Astrocyte (in vitro differentiated cells and primary cell): ENCODE data around the gene NAALADL2.

Experiments used
- EZH2 ChIP-seq: IDR thresholded peaks from 2 replicates; pipeline ENCODE4 v1.6.1; 2012; ENCODE audit warnings: mild to moderate bottlenecking, low read length, inconsistent platforms; ENCODE audit not compliant: insufficient read depth
- TF ChIP-seq, protein P1 (sequence below): IDR thresholded peaks from 2 replicates; pipeline ENCODE4 v1.5.1; 2011; ENCODE audit warnings: low read depth, mild to moderate bottlenecking, inconsistent platforms, low read length, moderate library complexity; ENCODE audit not compliant: insufficient read depth

DNA sequence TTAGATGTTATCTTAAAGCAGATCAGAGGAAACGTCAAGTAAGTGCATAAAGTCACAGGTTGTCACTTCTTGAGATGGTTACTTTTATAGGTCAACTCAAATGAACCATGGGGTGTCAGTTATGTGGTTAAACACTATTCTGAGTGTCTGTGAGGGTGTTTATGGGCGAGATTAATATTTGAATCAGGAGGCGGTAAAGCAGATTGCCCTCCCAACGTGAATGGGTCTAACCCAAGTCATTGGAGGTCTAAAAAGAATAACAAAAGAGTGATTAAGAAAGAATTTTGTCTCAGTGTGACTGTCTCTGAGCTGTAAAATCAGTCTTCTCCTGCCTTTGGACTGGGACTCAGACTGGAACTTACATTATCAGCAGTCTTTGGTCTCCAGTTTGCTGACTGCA is 977.5 kb downstream of the NAALADL2 start:
- TF ChIP-seq, protein P1, sequence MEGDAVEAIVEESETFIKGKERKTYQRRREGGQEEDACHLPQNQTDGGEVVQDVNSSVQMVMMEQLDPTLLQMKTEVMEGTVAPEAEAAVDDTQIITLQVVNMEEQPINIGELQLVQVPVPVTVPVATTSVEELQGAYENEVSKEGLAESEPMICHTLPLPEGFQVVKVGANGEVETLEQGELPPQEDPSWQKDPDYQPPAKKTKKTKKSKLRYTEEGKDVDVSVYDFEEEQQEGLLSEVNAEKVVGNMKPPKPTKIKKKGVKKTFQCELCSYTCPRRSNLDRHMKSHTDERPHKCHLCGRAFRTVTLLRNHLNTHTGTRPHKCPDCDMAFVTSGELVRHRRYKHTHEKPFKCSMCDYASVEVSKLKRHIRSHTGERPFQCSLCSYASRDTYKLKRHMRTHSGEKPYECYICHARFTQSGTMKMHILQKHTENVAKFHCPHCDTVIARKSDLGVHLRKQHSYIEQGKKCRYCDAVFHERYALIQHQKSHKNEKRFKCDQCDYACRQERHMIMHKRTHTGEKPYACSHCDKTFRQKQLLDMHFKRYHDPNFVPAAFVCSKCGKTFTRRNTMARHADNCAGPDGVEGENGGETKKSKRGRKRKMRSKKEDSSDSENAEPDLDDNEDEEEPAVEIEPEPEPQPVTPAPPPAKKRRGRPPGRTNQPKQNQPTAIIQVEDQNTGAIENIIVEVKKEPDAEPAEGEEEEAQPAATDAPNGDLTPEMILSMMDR = no peak
- TF ChIP-seq EZH2 = no peak
